H9 (cell line): ENCODE measurements around the gene ZNF560. TPM values are rescaled to one million over a fixed set of nuclear protein-coding genes. Genes with fewer than 3 reads are reported as not detected.

Source experiments
- DNase-seq: peaks from one replicate; pipeline ENCODE4 v3.0.0-alpha.2; 2017
- H2AFZ ChIP-seq: one replicate; pipeline ENCODE4 v1.6.1; 2013; ENCODE audit warnings: mild to moderate bottlenecking, low read length, control low read depth, moderate library complexity
- H2AK5ac ChIP-seq: 2 replicates; pipeline ENCODE4 v1.6.1; 2013; ENCODE audit warnings: low read length, control low read depth, mixed read lengths; ENCODE audit not compliant: insufficient read length
- H2BK120ac ChIP-seq: one replicate; pipeline ENCODE4 v1.6.1; 2013; ENCODE audit warnings: low read depth, mild to moderate bottlenecking, low read length, control low read depth, inconsistent platforms; ENCODE audit not compliant: poor library complexity, severe bottlenecking
- H2BK12ac ChIP-seq: 2 replicates; pipeline ENCODE4 v1.6.1; 2013; ENCODE audit warnings: low read length, control low read depth, mixed read lengths, low read depth; ENCODE audit not compliant: insufficient read length
- H2BK15ac ChIP-seq: 2 replicates; pipeline ENCODE4 v1.6.1; 2013; ENCODE audit warnings: low read depth, low read length, control low read depth
- H2BK20ac ChIP-seq: one replicate; pipeline ENCODE4 v1.6.1; 2013; ENCODE audit warnings: low read depth, mild to moderate bottlenecking, low read length, control low read depth, inconsistent platforms; ENCODE audit not compliant: poor library complexity, severe bottlenecking
- H2BK5ac ChIP-seq: 2 replicates; pipeline ENCODE4 v1.6.1; 2013; ENCODE audit warnings: low read length, control low read depth, mixed read lengths; ENCODE audit not compliant: insufficient read length
- H3K14ac ChIP-seq: 2 replicates; pipeline ENCODE4 v1.6.1; 2013; ENCODE audit warnings: low read length, control low read depth; ENCODE audit not compliant: insufficient read depth
- H3K18ac ChIP-seq: 2 replicates; pipeline ENCODE4 v1.6.1; 2013; ENCODE audit warnings: low read depth, mild to moderate bottlenecking, mixed read lengths, low read length, control low read depth; ENCODE audit not compliant: insufficient read length
- H3K23ac ChIP-seq: 2 replicates; pipeline ENCODE4 v1.6.1; 2013; ENCODE audit warnings: low read length, control low read depth, mixed read lengths, low read depth; ENCODE audit not compliant: insufficient read length
- H3K23me2 ChIP-seq: 2 replicates; pipeline ENCODE4 v1.6.1; 2013; ENCODE audit warnings: low read depth, mild to moderate bottlenecking, mixed read lengths, low read length, control low read depth; ENCODE audit not compliant: insufficient read length, poor library complexity, severe bottlenecking
- H3K27ac ChIP-seq: 2 replicates; pipeline ENCODE4 v1.5.1; 2013; ENCODE audit warnings: low read length, control low read depth, mixed read lengths, low read depth; ENCODE audit not compliant: insufficient read length
- H3K27me3 ChIP-seq: 2 replicates; pipeline ENCODE4 v1.6.1; 2013; ENCODE audit warnings: low read length, control low read depth, inconsistent platforms; ENCODE audit not compliant: insufficient read depth
- H3K4ac ChIP-seq: 2 replicates; pipeline ENCODE4 v1.6.1; 2013; ENCODE audit warnings: low read depth, mild to moderate bottlenecking, control low read depth, inconsistent platforms, low read length, moderate library complexity
- H3K4me1 ChIP-seq: 2 replicates; pipeline ENCODE4 v1.6.1; 2013; ENCODE audit warnings: low read length, control low read depth, inconsistent platforms; ENCODE audit not compliant: insufficient read depth
- H3K4me2 ChIP-seq: 2 replicates; pipeline ENCODE4 v1.6.1; 2013; ENCODE audit warnings: low read length, control low read depth, mixed read lengths; ENCODE audit not compliant: insufficient read length, insufficient read depth
- H3K56ac ChIP-seq: 2 replicates; pipeline ENCODE4 v1.6.1; 2013; ENCODE audit warnings: low read depth, mild to moderate bottlenecking, mixed read lengths, low read length, control low read depth; ENCODE audit not compliant: insufficient read length
- H3K79me1 ChIP-seq: 2 replicates; pipeline ENCODE4 v1.6.1; 2013; ENCODE audit warnings: low read depth, mild to moderate bottlenecking, moderate library complexity, low read length, control low read depth, inconsistent platforms; ENCODE audit not compliant: insufficient read depth, poor library complexity, severe bottlenecking
- H3K79me2 ChIP-seq: 2 replicates; pipeline ENCODE4 v1.6.1; 2013; ENCODE audit warnings: low read length, control low read depth, inconsistent platforms; ENCODE audit not compliant: insufficient read depth
- H3K9ac ChIP-seq: 2 replicates; pipeline ENCODE4 v1.6.1; 2013; ENCODE audit warnings: low read length, control low read depth, mixed read lengths; ENCODE audit not compliant: insufficient read length; ENCODE audit errors: extremely low read depth
- H3K9me3 ChIP-seq: one replicate; pipeline ENCODE4 v1.6.1; 2013; ENCODE audit warnings: low read depth, low read length, inconsistent platforms; ENCODE audit not compliant: control insufficient read depth
- H3T11ph ChIP-seq: one replicate; pipeline ENCODE4 v1.6.1; 2013; ENCODE audit warnings: mild to moderate bottlenecking, low read length, control low read depth, inconsistent platforms
- H4K20me1 ChIP-seq: one replicate; pipeline ENCODE4 v1.6.1; 2013; ENCODE audit not compliant: control insufficient read depth, insufficient read length, insufficient read depth
- H4K5ac ChIP-seq: 2 replicates; pipeline ENCODE4 v1.6.1; 2013; ENCODE audit warnings: low read depth, mild to moderate bottlenecking, mixed read lengths, low read length, control low read depth; ENCODE audit not compliant: insufficient read length
- H4K8ac ChIP-seq: replicated peaks from 2 replicates; pipeline ENCODE4 v1.6.1; 2013; ENCODE audit warnings: low read length, control low read depth, mixed read lengths, low read depth; ENCODE audit not compliant: insufficient read length
- H4K91ac ChIP-seq: 2 replicates; pipeline ENCODE4 v1.6.1; 2013; ENCODE audit warnings: low read depth, mild to moderate bottlenecking, moderate library complexity, mixed read lengths, low read length, control low read depth; ENCODE audit not compliant: insufficient read length
- H3K27ac Mint-ChIP-seq, 3 experiments: 2 replicates in 2 of 3; 3 replicates in 1 of 3; pipeline ENCODE4 v1.8.0; 2020 to 2021; ENCODE audit warnings: mixed read lengths in 3 of 3, mild to moderate bottlenecking in 1 of 3, moderate library complexity in 1 of 3
- H3K27me3 Mint-ChIP-seq: 2 replicates; pipeline ENCODE4 v1.8.0; 2021; ENCODE audit warnings: low read depth, mild to moderate bottlenecking, moderate library complexity, mixed read lengths
- H3K36me3 Mint-ChIP-seq, 3 experiments: 2 replicates in 2 of 3; 3 replicates in 1 of 3; pipeline ENCODE4 v1.8.0; 2020 to 2021; ENCODE audit warnings: low read depth in 3 of 3, mixed read lengths in 3 of 3; ENCODE audit not compliant: insufficient read depth in 1 of 3
- H3K4me1 Mint-ChIP-seq, 2 experiments: 2 replicates each; pipeline ENCODE4 v1.8.0; 2020; ENCODE audit warnings: mixed read lengths in 2 of 2
- H3K4me3 Mint-ChIP-seq, 2 experiments: 2 replicates in 1 of 2; 3 replicates in 1 of 2; pipeline ENCODE4 v1.8.0; 2020 to 2021; ENCODE audit warnings: mild to moderate bottlenecking in 2 of 2, mixed read lengths in 2 of 2, moderate library complexity in 1 of 2
- H3K9me3 Mint-ChIP-seq, 2 experiments: 2 replicates in 1 of 2; 3 replicates in 1 of 2; pipeline ENCODE4 v1.8.0; 2020; ENCODE audit warnings: mild to moderate bottlenecking in 2 of 2, mixed read lengths in 2 of 2, moderate library complexity in 1 of 2
- CTCF ChIP-seq: fragments of 200-600 bp; sonication (generic); conservative IDR thresholded peaks from 3 replicates; pipeline ENCODE4 v1.8.0; 2021; ENCODE audit warnings: antibody characterized with exemption, mild to moderate bottlenecking
- WGBS: extraction: QIAGEN DNeasy Blood & Tissue Kit; methylation state at CpG from one replicate; pipeline ENCODE4 v1.1.7; 2013; ENCODE audit warnings: missing lambda C conversion rate, low lambda C conversion rate, mixed read lengths; ENCODE audit not compliant: insufficient read length; ENCODE audit errors: extremely low coverage; 5-methylcytosine and 5-hydroxymethylcytosine counted together
- total RNA-seq: library from RNA; stranded (reverse); gene quantifications from 2 replicates; pipeline ENCODE4 v1.2.1, GENCODE V29; 2021

Gene ZNF560
- total RNA-seq, 1 experiment from 2014 or later, result not detected

GRCh38 chr19:9431475-9431874, 66.9 kb downstream of the ZNF560 start:
- H3K27ac Mint-ChIP-seq, result no peak overlapping the region; a peak in 1 of 7 replicates
- no CpG with 5 or more reads among the region's 7 CpGs for WGBS
- no peaks in the 10 kb centered on the region for H3K27me3 ChIP-seq
- no peak overlapping the region for H3K9ac ChIP-seq
- H2BK12ac ChIP-seq, result no peak overlapping the region
- H3K36me3 Mint-ChIP-seq, result peaks cover 32 to 56% (median 44%) of the 10 kb centered on the region in 3 experiments
- H3K23me2 ChIP-seq, result peaks cover 13% of the 10 kb centered on the region
- no peak overlapping the region for H2AFZ ChIP-seq
- H3T11ph ChIP-seq, result no peak overlapping the region
- H3K18ac ChIP-seq, result no peak overlapping the region
- H4K20me1 ChIP-seq, result no peaks in the 10 kb centered on the region
- no peak overlapping the region for H4K8ac ChIP-seq
- H3K9me3 ChIP-seq, result no peaks in the 10 kb centered on the region
- peak; percentile 81 for TF ChIP-seq CTCF
- H3K4me1 Mint-ChIP-seq, result peaks cover 15 to 19% of the 10 kb centered on the region in 2 experiments
- peak; percentile 82 for DNase-seq
- no peak overlapping the region for H3K56ac ChIP-seq
- no peak overlapping the region for H2BK5ac ChIP-seq
- no peaks in the 10 kb centered on the region for H3K4me1 ChIP-seq
- H2BK120ac ChIP-seq, result no peak overlapping the region
- no peak overlapping the region for H4K5ac ChIP-seq
- H2BK15ac ChIP-seq, result no peak overlapping the region
- H2AK5ac ChIP-seq, result no peak overlapping the region
- no peaks in the 10 kb centered on the region for H3K79me2 ChIP-seq
- no peak overlapping the region for H3K4ac ChIP-seq
- H3K4me3 Mint-ChIP-seq, result peak overlapping the region in 1 of 2 experiments; percentile 4; a peak in 1 of 5 replicates
- no peak overlapping the region for H4K91ac ChIP-seq
- no peak overlapping the region for H3K23ac ChIP-seq
- no peak overlapping the region for H2BK20ac ChIP-seq
- no peaks in the 10 kb centered on the region for H3K27me3 Mint-ChIP-seq
- H3K4me2 ChIP-seq, result no peak overlapping the region
- no peak overlapping the region for H3K14ac ChIP-seq
- H3K27ac ChIP-seq, result no peak overlapping the region
- no peaks in the 10 kb centered on the region for H3K79me1 ChIP-seq
- H3K9me3 Mint-ChIP-seq, result peaks cover 9 to 12% of the 10 kb centered on the region in 2 experiments
